22Rv1 (cell line): ENCODE data around the gene ATF3.

Experiments
- H3K27ac ChIP-seq: fragments of 450-650 bp; 2 replicates; pipeline ENCODE4 v1.5.1; 2017
- ZFX ChIP-seq: fragments of 450-650 bp; IDR thresholded peaks from 2 replicates; pipeline ENCODE4 v1.6.1; 2017; ENCODE audit warnings: antibody characterized with exemption, borderline replicate concordance
- TF ChIP-seq, protein P1 (sequence below): fragments of 450-650 bp; IDR thresholded peaks from 2 replicates; pipeline ENCODE4 v1.5.1; 2017; ENCODE audit warnings: mild to moderate bottlenecking

Gene ATF3

DNA sequence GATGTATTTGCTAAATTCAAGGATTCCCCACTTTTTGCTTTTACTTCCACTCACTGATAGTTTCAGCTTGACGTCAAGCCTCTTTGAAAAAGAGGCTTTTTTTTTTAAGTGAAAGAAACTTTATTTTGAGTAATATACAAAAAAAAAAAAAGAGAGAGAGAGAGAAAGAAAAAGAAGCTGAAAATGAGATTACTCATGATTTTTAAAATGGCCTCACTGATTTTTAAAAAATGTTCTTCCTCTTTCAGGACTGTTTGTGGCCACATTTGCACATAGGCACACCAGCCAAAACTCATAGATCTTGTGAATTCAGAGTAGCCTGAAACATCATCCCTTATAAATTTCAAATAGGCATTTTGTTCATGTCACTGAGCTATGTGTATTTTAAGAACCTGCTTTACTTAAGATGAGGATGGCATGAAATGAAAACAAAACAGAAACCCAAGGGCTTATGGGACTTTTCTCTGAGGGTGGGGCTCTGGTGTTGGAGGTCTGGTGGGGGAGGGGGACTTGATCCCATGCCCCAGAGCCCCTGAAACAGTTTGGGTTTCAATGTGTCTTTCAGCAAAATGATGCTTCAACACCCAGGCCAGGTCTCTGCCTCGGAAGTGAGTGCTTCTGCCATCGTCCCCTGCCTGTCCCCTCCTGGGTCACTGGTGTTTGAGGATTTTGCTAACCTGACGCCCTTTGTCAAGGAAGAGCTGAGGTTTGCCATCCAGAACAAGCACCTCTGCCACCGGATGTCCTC is 6.1 kb downstream of the ATF3 start:
- H3K27ac ChIP-seq = no peak overlapping the region
- no peak for TF ChIP-seq ZFX
- TF ChIP-seq, protein P1, sequence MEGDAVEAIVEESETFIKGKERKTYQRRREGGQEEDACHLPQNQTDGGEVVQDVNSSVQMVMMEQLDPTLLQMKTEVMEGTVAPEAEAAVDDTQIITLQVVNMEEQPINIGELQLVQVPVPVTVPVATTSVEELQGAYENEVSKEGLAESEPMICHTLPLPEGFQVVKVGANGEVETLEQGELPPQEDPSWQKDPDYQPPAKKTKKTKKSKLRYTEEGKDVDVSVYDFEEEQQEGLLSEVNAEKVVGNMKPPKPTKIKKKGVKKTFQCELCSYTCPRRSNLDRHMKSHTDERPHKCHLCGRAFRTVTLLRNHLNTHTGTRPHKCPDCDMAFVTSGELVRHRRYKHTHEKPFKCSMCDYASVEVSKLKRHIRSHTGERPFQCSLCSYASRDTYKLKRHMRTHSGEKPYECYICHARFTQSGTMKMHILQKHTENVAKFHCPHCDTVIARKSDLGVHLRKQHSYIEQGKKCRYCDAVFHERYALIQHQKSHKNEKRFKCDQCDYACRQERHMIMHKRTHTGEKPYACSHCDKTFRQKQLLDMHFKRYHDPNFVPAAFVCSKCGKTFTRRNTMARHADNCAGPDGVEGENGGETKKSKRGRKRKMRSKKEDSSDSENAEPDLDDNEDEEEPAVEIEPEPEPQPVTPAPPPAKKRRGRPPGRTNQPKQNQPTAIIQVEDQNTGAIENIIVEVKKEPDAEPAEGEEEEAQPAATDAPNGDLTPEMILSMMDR = no peak

DNA sequence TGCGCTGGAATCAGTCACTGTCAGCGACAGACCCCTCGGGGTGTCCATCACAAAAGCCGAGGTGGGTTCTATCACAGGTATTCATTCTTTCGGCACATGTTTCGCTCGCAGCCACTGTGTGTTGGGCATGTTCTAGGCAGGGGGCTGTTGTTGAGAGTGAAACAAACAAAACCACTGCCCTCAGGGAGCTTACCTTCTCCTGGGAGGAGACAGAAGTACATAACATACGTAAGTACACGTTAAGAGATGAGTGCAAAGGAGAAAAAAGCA is 6.6 kb downstream of the ATF3 start:
- TF ChIP-seq, protein P1 = no peak
- TF ChIP-seq ZFX = no peak
- no peak overlapping the region for H3K27ac ChIP-seq

DNA sequence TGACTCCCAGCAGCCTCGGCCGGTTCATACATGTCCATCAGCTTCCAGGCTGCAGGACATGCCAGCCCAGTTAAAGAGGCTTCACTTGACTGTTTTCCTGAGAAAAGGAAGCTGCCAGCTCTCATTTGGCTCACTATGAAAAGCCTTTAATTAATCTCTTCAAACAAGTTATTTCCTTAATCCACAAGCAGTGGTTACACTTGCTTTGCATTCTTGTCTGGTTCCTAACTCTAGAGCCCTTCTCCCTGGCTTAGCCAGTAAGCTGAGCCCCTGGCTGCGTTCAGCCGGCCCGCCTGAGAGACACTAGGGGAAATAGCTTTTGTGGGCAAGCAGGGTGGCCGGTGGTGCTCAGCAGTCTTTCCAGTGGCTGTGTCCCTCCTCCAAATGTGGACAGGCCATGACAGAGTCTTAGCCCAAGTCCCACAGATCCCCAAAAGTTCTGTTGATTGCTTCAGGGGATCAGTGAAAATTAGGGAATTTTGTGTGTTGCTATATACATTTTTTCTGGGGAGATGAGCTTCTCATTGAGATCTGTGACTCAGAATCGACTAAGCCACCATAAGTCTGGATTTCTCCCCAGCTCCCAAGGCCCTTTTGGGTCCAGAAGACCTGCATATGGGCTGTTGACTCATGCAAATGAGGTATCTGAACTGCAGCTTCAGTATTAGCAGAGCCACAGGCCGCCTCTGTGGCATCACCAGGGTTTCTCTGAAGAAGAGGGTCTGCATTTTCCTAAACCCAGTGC is 10.1 kb downstream of the ATF3 start:
- TF ChIP-seq, protein P1 = no peak
- no peak for TF ChIP-seq ZFX
- no peak overlapping the region for H3K27ac ChIP-seq

DNA sequence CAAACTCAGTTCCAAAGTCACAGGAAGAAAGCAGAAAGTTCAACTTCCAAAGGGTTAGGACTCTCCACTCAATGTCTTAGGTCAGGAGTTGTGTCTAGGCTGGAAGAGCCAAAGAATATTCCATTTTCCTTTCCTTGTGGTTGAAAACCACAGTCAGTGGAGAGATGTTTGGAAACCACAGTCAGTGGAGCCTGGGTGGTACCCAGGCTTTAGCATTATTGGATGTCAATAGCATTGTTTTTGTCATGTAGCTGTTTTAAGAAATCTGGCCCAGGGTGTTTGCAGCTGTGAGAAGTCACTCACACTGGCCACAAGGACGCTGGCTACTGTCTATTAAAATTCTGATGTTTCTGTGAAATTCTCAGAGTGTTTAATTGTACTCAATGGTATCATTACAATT is 11.7 kb downstream of the ATF3 start:
- TF ChIP-seq, protein P1 = no peak
- no peak for TF ChIP-seq ZFX
- no peak overlapping the region for H3K27ac ChIP-seq

DNA sequence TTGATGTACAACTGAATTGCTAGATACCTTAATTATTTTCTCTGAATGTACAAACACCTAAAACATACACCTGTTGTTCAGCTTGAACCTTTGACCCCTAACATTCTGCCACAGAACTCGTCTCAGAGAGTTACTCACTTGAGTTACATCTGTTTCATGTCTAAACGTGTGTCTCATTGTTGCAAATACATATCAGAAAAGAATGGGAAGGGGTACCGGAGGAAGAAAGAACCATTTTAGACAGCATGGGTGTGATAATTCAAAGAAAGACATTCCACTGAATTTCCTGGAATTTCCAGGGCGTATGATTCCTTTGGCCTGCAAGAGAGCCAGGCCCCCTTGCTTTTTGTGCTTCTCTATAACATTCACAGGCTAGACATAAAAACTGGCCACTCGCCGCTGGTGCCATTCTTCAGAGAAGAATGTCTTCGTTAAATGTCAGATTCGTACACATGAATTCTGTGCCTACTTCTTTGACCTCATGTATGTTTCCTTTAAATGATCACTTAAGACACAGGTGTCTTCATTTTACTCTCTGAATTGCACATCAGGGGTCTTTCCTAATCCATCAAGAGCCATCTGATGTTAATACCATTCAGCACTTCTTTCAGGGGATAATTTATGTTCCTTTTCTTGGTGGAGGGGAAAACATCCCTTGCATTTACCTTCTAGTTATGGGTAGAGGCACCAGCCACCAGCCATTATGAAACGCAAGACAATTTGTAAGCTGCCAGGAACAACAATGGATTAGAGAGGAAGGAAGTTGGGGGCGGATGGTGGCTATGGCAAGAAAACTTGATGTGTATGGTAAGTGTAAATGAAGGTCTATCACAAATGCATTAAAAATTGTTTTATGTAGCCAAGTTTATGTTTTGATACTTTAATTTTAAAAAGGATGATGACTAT is 12.7 kb downstream of the ATF3 start:
- H3K27ac ChIP-seq = peak overlapping the region; percentile 30
- TF ChIP-seq, protein P1 = no peak
- no peak for TF ChIP-seq ZFX

DNA sequence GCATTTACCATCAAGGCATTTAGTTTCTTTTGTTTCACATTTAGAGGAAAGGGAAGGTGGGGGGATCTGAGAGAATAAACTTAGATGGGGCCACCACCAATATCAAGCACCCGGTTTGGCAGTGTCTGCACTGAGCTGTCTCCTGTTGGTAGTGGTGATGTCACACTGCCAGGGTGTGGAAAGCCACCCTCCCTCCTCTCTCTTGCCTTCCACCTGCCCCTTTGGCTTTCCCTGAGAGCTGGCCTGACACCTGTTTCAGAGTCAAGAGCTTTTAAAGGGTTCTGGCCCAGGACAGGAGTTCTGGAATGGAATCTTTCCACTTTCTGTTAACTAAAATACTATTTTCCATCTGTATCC is 13.4 kb downstream of the ATF3 start:
- H3K27ac ChIP-seq = peak overlapping the region; percentile 30

More for the DNA sequence above, 13.4 kb downstream of the ATF3 start:
- no peak for TF ChIP-seq ZFX
- TF ChIP-seq, protein P1 = no peak
